HG02981 (cell line): ENCODE results near the gene MAP3K7.

Source experiments
- ATAC-seq: cut with Tn5 transposase; IDR thresholded peaks from one replicate; pipeline ENCODE4 v1.9.1; 2021; ENCODE audit warnings: mild to moderate bottlenecking, moderate library complexity; ENCODE audit not compliant: unreplicated experiment

Gene MAP3K7

DNA sequence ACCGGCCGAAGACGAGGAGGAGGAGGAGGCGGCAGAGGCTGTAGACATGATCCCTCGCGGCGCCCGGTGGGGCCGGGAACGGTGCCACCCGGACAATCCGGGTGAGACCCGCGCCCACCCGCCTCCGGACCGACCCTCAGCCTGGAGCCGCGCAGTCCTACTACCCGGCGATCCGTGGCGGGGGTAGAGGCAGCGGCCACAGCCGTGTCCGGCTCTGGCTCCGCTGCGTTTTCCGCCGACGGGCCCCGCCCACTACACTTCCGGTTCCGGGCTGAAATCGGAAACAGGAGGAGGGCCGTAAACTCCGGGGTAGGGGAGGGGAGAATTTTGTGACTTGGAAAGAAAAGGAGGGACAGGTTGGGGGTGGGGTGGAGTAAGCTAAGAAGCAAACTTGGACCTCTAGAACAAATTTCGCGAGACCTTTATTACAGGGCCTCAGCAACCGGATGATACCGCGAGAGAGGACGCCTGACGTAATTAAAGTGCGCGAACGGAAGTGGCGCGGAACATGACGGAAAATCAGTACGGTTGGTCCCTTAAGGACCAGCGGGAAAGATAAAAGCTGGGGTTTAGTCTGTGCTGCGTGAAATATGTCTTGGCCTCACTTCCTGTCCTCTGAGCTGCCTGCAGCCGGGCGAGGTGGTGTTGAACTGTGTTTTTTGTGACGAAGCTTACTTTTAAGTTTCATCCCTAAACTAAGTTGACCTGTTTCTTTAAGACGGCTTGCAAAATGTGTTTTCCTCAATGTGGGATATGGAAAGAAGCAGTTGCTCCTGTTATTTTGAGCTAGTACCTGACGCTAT is at the start of gene MAP3K7:
MAP3K7 (minus strand) TSS at position 237 of the 803 bp plus-strand sequence; CDS start at position 48, 189 bp downstream.
- ATAC-seq: peak; percentile 86

DNA sequence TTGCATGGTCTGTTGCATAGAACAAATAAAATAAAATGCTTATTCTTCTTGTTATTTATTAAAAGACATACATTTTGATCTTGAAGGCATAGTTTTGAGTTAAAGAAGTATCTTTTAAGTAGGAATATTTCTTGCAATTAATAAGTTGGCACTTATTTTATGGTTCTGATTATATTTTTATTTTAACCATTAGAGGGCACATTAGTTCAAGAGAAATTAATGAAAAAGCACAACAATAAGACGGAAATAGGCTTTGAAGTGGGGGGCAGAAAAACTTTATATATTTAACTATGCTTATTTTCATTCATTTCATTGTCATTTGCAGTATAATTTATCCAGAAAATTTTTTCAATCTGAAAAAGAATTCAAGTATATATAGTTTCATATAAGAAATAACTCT is 44.2 kb upstream of the MAP3K7 start:
- no peak for ATAC-seq

DNA sequence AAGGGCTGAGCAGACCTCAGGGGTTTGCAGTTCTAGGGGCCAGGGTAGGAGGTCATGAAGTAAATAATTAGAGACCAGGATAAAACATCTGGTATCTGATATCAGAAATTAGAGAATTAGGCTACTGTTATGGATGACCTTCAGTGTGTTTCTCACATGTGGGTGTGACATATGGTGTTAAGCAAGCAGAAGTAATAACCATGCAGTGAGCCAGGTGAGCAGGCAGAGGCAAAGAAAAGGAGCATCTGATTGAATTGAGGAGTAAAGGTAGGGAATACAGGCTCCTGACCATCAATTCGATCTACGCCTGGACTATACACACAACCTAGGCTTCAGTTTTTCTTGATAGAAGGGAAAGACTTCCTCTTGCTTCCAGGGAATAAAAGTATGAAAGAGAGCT is 34.7 kb upstream of the MAP3K7 start:
- ATAC-seq: no peak

DNA sequence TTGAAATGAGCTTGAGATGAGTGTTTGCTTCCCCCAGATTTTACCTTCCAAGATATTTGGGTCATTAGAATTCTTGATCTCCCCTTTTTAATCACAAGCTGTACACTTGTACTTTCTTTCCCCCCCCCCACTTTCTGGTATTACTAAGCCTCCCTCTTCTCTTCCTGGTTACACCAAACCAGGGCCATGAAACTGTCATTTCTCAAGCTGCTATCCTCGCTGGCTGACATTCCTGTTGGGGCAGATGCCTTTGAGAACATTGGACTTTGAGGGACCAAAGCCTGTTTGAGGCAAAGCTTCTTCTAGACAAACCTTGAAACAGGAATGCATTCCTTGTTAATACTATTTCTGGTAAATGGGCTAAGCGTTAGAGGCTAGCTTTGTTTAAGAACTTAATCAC is 32.3 kb upstream of the MAP3K7 start:
- ATAC-seq: no peak

DNA sequence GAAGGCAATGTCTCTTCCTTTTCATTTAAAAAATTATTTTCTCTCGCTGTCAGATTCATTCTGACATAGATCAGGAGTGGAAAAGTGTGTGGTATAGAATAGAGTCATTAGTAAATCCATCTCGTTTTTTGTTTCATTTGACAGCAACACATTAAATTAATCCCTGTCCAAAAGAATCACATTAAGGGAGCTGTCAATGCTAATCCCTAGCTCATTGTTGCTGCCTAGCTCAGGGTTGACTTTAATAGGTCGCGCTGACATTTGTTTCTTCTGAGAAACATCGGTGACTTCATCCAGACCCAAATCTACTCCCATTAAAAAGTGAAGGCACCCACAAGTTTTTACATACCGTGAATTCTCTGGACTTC is 25.4 kb upstream of the MAP3K7 start:
- no peak for ATAC-seq

DNA sequence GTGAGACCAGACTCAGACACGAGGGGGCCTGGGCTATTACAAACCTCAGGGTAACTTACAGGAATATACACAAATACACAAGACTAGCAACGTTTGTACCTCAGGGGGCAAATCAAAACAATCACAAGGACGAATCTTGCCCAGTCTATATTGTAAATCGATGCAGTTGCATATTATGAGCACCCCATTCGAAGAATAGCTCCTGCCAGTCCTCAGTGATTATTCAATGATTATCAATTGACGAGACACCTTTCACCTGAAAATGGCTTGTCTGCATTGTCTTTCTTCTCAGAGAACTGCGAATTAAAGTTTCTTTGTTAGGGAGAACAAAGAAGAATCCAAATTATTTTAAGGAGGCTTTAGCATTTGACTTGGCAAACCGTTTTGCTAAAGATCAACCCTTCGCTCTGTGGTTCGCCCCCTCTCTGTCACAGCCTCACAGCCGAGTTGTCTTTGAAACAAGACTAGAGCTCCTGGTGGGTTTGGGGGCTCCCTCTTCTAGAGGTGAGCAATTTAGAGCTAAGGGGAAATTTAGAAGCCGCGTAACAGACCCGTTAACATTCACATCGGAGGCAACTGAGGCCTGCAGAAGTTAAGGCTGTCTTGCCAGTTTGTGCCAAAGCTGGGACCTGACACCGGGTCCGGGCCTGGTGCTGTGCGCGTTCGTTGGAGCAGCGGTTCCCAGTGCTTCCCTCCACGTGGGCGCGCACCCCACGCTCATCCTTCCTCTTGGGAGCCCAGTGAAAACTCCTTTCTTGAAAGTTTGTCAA is 24.9 kb upstream of the MAP3K7 start:
- no peak for ATAC-seq

DNA sequence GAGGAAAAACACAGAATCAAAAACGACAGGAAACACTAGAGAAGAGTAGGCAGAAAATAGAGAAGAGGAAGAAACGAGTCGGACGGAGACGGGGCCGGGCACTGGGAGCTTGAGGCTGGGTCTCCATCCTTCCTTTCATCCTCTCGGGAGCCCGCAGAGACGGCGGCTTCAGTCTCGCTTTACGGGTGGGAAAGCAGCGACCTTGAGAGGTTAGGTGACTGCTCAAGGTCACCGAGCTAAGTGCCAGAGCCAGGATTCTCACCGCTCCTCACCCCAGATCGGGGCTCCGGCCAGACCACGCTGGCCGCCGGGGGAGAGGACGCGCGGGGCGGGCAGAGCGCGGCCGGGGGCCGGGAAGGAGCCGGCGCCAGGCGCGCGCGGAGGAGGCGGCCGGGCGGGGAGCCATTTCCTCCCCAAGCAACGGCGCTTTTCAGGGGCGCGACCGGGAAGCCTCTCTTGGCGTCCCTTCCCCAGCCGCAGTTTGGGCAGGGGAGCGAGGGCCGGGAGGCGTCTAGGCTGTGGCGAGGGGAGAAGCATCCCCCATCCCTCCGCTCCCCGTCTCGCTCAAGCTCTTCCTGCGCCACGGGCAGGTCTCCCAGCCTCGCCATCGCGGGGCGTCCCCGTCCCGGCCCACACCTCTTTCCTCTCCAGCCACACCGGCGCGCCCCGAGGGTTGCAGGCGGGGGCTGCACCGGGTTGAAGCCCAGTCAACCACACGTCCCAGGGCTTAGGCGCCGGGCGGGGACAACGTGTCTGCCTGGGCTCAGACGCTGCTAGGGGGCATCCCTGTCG is 24.1 kb upstream of the MAP3K7 start:
- ATAC-seq: peak; percentile 54

DNA sequence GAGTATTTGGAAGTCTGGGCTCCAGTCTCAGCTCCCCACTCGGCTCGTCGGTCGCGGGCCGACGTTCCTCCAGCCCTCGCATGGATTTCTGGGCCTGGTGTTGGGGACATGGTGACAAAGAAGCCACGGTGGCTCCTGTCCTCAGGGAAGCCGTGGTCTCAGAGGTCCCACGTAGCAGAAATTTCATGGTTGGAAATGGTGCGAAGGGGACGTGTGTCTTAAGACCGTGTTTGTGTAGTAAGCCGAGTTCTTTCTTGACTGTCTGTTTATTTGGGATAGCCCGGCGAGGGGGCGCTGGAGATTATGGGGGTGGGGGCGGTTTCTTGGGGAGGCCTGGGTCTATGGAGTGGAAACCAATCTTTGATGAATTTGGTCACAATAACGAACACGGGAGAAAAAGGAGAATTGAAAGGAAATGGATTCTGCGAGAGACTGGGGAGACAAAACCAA is 23.5 kb upstream of the MAP3K7 start:
- ATAC-seq: no peak

DNA sequence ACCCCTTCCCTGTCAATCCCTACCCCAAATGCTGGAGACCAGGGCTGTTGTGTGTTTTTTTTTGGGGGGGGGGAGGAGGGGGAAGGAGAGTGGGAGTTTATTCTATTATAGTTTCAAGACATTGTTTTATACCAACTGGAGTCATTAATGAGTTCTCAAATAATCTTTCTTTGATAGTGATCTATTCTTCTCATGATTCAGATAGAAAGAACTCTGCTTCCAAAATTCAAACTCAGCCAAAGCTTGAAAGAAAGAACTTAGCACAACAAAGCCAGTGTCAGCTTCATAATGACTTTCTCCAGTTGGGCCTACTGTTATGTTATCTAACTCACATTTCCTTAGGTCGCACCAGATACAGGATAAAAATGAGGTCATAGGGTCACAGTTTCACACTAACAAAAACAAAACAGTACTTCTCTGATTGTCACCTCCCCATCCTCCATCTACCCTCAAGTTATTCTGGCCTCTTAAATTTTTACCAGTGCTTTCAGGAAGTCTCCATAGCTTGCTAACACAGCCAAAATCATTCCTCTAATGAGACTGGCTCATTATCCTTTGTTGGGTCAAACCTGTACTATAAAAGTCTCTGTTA is 19.0 kb upstream of the MAP3K7 start:
- ATAC-seq: no peak

DNA sequence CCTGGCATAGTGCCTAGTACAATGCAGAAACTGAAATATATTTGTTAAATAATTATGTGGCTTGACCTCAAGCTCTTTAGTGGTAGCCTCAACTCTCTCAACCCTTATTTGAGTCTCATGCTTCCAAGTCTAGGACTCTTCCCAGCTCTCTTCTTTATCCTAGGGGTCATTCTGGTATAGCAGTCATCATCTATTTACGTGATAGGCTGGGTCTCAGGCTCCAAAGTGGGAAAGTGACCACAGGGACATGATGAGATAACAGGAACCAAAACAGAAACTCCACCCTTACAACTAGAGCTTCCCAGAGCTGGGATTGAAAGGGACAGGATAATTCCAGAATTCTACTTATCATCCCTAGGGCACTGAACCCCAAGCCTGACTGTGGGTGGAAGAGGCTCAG is 17.7 kb upstream of the MAP3K7 start:
- ATAC-seq: no peak

DNA sequence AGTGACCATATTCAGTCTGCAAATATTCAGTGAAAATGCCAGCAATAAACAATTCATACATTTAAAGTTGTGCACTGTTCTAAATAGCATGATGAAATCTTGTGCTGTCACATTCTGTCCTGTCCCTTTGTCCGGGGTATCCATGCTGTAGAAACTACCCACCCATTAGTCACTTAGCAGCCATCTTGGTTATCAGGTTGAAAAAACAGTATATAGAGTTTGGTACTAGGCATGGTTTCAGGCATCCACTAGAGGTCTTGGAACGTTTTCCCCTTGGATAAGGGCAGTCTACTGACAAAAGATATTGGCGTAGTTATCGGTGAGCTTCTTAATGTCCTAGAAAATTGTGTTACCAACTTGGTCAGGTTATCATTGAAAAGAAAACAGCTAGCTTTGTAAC is 12.3 kb upstream of the MAP3K7 start:
- no peak for ATAC-seq

DNA sequence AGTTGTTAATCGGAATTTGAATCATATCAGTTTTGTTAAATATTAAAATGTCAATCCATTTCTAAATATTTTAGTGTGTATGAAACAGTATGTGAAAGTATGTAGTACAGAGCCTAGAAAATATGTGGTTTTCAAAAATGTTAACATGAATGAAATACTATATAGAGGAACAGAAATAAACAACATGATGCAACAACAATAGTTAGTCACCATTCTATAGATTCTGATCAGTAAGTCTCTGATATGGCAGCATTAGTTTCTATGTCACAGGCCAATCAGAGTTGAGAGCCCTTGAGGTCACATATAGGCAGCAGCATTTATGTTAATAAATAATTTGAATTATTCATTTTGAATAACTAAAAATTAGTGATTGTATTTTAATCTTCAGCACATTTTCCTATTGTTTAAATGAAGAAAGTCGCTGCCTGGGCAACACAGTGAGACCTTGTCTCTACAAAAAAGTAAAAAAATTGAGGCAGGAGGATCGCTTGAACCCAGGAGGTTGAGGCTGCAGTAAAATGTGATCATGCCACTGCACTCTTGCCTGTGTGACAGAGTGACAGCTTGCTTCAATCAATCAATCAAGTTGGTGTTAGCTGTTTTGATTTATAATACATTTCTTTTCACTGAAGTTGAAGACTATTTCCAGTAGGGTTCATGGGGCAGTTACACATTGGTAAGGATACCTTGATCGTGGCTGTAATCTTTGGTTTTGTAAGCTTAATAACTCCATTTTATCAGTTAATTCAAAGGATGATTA is 11.5 kb upstream of the MAP3K7 start:
- no peak for ATAC-seq

DNA sequence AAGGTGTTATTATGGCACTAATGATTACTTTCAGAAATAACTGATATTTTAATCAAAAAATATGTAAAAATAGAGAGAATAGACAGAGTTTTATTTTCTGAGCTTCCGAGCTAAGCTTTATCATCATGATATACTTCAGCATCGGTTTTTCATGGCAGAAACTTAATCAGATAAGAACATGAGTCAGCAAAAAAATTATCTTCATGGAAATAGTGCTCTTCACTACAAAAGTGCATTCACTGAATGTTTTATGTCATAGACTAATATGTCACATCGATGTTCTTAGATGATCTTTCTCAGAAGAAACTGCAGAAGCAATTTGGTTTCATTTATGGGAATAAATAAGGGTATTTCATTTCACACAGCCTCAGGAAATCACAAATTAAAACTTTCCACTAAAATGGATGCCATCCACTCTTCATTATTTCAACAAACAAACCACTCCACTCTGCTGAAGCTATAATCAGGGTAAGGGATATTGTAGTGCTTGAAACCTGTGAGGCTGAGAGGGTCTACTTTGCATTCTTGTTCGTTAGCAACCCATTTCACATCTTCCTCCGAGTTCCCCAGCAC is 10.2 kb upstream of the MAP3K7 start:
- ATAC-seq: no peak

DNA sequence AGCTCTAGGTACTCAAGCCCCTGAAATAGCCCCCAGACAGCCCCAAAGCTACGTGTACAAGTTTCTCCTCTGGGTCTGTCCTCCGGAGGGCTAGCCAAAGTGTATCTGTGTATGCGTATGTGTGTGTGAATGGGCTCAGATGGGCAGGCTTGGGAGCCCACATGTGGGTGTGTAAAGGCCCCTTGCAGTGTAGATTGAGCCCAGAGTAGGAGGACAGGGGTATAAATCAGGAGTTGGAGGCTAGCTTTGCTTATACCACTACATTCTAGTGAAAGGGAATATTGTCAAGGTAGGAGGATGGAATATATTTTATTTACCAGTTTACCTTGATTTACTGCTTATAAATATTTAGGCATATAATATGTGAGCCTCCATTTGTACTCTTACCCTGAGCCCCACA is 9.0 kb upstream of the MAP3K7 start:
- no peak for ATAC-seq

DNA sequence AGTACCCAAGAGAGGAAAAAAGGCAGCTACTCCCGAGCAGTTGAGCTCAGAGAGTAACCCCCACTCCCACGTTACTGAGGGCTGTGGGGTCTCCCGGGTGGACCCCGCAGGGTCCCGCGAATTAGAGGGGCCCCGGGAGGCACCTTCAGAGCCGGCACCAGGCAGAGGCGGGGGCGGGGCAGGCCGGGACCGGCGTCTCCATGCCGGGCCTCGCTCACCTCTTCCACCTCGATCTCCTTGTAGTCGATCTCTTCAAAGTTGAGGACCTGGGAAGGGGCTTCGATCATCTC is 381 bp downstream of the MAP3K7 start:
- ATAC-seq: no peak

DNA sequence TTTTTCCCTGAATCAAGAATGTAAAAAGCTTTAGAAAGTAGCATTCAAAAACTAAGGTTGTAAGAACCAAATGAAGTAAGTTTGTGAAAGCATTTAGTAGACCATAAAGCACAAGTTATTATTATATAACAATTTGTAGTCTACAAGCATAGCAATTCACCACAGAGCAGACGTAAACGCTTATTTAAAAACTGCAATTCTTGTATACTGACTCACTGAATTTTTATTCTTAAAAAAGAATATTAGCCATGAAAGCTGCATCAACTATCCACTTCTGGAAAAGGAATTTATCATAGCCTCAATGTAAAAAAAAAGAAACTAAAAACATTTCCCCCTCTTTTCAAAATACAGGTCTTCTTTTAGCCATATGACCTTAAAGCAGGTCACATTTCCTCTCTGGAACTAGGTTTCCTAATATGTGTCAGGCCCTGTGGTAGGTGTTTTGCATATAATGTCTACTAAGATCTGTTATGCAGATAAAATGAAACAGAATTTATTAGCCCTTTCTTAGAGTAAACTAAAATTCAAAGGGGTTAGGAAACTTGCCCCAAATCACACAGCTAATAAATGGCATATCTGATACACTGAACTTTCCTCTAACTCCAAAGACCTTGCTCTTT is 2.1 kb downstream of the MAP3K7 start:
- ATAC-seq: peak; percentile 29

DNA sequence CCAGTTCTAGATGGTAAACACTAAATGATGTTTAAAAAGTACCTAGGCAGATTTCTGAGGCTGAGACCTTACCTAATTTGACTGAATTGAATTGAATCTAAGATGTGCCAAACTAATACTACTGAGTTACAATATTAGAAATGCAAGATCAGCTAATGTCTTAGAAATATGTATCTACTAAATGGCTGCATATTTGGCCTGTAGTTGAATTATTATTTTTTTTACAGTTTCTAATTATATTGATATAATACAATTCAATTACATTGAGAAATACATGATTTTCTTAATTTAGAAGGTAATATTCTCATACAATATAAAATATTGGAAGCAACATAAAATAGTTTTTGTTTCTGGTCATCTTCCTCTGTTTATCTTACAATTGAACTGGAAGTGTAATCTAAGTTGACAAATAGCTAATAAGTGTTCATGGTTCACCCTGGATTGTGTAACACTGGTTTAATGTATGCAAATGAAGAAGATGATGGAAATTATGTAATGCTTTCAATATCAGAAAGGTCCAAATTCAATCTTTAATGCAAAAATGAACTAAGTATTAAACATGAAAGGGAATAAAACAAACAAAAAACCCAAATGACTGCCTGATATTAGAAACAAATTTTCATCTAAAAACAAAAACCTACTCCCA is 2.9 kb downstream of the MAP3K7 start:
- ATAC-seq: no peak

DNA sequence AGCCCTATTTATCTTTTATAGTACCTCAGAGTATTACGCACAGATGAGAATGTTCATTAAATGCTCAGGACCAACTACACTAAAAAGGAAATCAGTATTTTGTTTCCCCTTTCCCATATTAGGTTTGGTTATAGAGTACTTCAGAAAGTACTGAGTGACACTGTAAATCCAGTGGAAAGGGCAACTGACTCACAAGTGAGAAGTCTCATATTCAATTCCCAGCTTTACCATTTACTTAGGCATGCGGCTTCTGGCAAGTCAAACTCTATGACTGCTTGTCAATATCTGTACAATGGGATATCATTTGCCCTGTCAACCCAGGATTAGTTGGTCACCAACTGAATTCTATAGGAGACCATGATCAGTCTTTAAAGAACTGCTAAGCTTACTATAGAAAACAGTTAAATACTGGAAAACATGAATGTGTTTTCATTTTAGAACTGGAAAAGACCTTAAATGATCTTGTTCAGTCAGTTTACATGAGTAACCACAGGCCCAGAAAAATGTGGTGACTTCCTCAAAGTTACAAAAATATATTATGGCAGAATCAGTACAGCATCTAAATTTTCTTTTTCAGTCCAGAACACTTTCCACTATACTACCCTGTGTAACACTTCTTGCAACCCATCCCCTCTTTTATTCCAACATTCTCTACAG is 3.6 kb downstream of the MAP3K7 start:
- no peak for ATAC-seq

DNA sequence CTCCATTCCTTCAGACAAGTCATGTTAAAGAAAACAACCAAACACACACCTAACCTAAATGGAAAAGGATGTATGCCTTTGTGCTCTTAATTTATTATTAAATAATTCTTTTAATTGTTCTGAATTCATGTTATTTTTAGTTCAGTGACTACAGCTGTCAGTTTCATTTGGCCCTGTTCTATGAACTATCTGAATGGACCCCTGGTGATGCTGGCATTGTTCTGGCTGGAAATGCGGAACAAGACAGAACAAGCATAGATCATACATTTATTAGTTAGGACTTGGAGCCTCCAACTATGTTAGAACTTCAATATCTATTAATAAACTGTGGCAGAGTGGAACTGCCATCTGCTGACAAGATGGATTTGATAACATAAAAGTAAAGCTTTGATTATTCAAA is 5.7 kb downstream of the MAP3K7 start:
- no peak for ATAC-seq
